DOHH2 (cell line): ENCODE measurements around the gene ADGRL3.

Experiments used
- CTCF ChIP-seq: fragments of 200-600 bp; sonication (generic); IDR thresholded peaks from one replicate; pipeline ENCODE4 v1.5.1; 2014; ENCODE audit warnings: antibody characterized with exemption, mild to moderate bottlenecking, low read depth, low read length; ENCODE audit not compliant: poor library complexity, severe bottlenecking
- EZH2phosphoT487 ChIP-seq: fragments of 200-600 bp; sonication (generic); IDR thresholded peaks from 2 replicates; pipeline ENCODE4 v1.6.1; 2017; ENCODE audit warnings: borderline replicate concordance, mild to moderate bottlenecking, antibody characterized with exemption, low read length, moderate library complexity, mixed read lengths

GRCh38 chr4:61812171-61812570, 612.0 kb downstream of the ADGRL3 start:
- TF ChIP-seq CTCF (no peak), EZH2phosphoT487 (no peak)
